Ishikawa (cell line): ENCODE measurements around the gene PCBP3.

Source experiments
- CEBPB ChIP-seq: IDR thresholded peaks from 2 replicates; pipeline ENCODE4 v1.6.1; 2012
- CREB1 ChIP-seq: IDR thresholded peaks from 2 replicates; pipeline ENCODE4 v1.6.1; 2012; ENCODE audit warnings: low read depth
- EGR1 ChIP-seq: IDR thresholded peaks from 2 replicates; pipeline ENCODE4 v1.6.1; 2012
- EP300 ChIP-seq: IDR thresholded peaks from 2 replicates; pipeline ENCODE4 v1.6.1; 2012; ENCODE audit warnings: borderline replicate concordance
- FOXM1 ChIP-seq: IDR thresholded peaks from 2 replicates; pipeline ENCODE4 v1.6.1; 2012; ENCODE audit warnings: low read depth, borderline replicate concordance
- NFIC ChIP-seq: IDR thresholded peaks from 2 replicates; pipeline ENCODE4 v1.6.1; 2012
- RAD21 ChIP-seq: IDR thresholded peaks from 2 replicates; pipeline ENCODE4 v1.6.1; 2012; ENCODE audit warnings: low read depth
- TAF1 ChIP-seq: IDR thresholded peaks from 2 replicates; pipeline ENCODE4 v1.6.1; 2012; ENCODE audit warnings: low read depth, mild to moderate bottlenecking
- TCF12 ChIP-seq: IDR thresholded peaks from 2 replicates; pipeline ENCODE4 v1.6.1; 2012; ENCODE audit warnings: low read depth
- TEAD4 ChIP-seq: IDR thresholded peaks from 2 replicates; pipeline ENCODE4 v1.6.1; 2012
- YY1 ChIP-seq: IDR thresholded peaks from 2 replicates; pipeline ENCODE4 v1.6.1; 2012; ENCODE audit warnings: low read depth
- ZBTB7A ChIP-seq: IDR thresholded peaks from 2 replicates; pipeline ENCODE4 v1.6.1; 2012; ENCODE audit warnings: low read depth
- TF ChIP-seq, protein P1 (sequence below): IDR thresholded peaks from 2 replicates; pipeline ENCODE4 v1.6.1; 2012; ENCODE audit warnings: low read depth, mild to moderate bottlenecking
- TF ChIP-seq, protein P2 (sequence below): IDR thresholded peaks from 2 replicates; pipeline ENCODE4 v1.6.1; 2012
- TF ChIP-seq, protein P3 (sequence below): IDR thresholded peaks from 2 replicates; pipeline ENCODE4 v1.6.1; 2012

Gene PCBP3

DNA sequence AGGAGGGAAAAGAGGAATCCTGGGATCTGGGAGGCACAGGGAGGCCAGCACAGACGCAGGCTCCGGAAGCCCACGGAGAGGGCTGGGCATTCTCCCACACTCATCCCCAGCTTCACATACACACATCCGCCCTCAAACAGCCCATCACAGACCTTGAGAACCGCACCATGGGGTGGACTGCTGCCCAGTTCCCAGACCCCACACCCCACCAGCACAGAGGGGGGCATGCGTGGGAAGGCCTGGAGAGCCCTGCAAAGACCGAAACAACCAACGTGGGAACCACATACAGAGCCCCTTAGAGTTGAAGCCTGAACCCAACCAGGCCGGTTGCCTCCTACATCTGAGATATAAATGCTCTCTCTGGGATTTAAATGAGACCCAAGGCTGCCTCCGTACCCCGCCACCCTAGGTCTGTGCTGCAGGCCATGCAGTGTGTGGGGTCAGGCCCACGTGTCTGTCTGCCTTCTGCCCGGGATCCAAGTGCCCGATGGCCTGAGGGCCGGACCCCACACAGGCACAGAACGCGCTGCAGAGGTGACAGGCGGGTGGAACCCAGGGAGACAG, 211.8 kb downstream of the PCBP3 start:
- no peak for TF ChIP-seq FOXM1
- TF ChIP-seq TCF12, result no peak
- TF ChIP-seq CEBPB, result no peak

- TF ChIP-seq EGR1 (no peak), FOXM1 (no peak), NFIC (no peak), EP300 (no peak), CEBPB (no peak), TCF12 (no peak), TAF1 (no peak)
- TF ChIP-seq, protein P1, sequence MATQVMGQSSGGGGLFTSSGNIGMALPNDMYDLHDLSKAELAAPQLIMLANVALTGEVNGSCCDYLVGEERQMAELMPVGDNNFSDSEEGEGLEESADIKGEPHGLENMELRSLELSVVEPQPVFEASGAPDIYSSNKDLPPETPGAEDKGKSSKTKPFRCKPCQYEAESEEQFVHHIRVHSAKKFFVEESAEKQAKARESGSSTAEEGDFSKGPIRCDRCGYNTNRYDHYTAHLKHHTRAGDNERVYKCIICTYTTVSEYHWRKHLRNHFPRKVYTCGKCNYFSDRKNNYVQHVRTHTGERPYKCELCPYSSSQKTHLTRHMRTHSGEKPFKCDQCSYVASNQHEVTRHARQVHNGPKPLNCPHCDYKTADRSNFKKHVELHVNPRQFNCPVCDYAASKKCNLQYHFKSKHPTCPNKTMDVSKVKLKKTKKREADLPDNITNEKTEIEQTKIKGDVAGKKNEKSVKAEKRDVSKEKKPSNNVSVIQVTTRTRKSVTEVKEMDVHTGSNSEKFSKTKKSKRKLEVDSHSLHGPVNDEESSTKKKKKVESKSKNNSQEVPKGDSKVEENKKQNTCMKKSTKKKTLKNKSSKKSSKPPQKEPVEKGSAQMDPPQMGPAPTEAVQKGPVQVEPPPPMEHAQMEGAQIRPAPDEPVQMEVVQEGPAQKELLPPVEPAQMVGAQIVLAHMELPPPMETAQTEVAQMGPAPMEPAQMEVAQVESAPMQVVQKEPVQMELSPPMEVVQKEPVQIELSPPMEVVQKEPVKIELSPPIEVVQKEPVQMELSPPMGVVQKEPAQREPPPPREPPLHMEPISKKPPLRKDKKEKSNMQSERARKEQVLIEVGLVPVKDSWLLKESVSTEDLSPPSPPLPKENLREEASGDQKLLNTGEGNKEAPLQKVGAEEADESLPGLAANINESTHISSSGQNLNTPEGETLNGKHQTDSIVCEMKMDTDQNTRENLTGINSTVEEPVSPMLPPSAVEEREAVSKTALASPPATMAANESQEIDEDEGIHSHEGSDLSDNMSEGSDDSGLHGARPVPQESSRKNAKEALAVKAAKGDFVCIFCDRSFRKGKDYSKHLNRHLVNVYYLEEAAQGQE, result no peak
- TF ChIP-seq, protein P2, sequence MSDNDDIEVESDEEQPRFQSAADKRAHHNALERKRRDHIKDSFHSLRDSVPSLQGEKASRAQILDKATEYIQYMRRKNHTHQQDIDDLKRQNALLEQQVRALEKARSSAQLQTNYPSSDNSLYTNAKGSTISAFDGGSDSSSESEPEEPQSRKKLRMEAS, result no peak
- TF ChIP-seq, protein P3, sequence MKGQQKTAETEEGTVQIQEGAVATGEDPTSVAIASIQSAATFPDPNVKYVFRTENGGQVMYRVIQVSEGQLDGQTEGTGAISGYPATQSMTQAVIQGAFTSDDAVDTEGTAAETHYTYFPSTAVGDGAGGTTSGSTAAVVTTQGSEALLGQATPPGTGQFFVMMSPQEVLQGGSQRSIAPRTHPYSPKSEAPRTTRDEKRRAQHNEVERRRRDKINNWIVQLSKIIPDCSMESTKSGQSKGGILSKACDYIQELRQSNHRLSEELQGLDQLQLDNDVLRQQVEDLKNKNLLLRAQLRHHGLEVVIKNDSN, result no peak
Measured at GRCh38 chr21:45856442-45856841, 212.9 kb downstream of the PCBP3 start.

DNA sequence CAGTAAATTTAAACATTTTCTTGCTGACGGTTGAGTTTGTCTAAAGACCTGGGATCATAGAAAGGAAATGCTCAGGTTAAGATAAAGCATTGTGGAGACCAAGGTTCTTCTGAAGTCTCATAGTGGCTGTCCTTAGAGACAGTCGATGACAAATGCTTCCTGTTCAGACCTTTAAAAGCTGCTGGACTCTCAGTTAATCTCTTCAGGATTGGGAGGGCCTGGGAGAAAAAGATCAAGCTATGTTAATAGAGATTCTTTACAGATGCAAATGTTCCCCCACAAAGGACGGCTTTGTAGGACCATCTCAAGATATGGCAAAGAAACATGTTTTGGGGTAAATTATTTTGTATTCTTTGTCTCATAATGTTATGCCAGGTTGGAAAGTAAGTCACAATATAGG, 213.4 kb downstream of the PCBP3 start:
- TF ChIP-seq CREB1 (no peak), EGR1 (no peak), NFIC (no peak), ZBTB7A (no peak), FOXM1 (no peak), TEAD4 (no peak), EP300 (no peak), RAD21 (no peak)
- TF ChIP-seq, protein P3, result no peak

DNA sequence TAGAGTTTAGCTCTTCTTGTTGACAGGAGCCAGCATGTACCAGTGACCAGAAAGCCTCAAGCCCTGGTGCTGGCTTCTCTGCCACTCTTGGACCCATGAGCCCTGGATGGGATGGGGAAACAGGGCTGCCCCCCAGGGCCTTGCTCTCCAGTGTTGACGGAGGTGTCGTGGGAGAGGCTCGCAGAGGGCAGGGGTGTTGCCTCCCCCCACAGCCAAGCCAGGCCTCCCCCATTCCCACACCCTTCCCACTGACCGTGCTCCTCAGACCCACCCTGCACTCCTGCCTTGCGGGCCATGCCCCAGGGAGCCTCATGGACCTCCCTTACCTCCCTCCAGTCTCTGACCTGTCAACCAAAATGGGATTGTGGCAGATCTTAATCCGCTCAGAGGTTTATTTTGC, 214.2 kb downstream of the PCBP3 start:
- TF ChIP-seq ZBTB7A (no peak), TCF12 (no peak), YY1 (no peak), CREB1 (no peak), NFIC (no peak), CEBPB (no peak)
- TF ChIP-seq, protein P1, result no peak

GRCh38 chr21:45858180-45858579, 214.7 kb downstream of the PCBP3 start:
- TF ChIP-seq CEBPB (no peak), FOXM1 (no peak), EGR1 (no peak), CREB1 (no peak), YY1 (no peak), ZBTB7A (no peak), TCF12 (no peak), NFIC (no peak), TEAD4 (no peak), RAD21 (no peak)
- TF ChIP-seq, protein P1, result no peak
